Myocyte (in vitro differentiated cells): ENCODE measurements around the gene GALR1. TPM values are rescaled to one million over a fixed set of nuclear protein-coding genes. Genes with fewer than 3 reads are reported as not detected.
"Not testable (repeated sequence)": the region's sequence is repeated elsewhere in the genome, so short reads cannot be mapped to it uniquely, and the experiment has no call there.

Source experiments
- DNase-seq: peaks from one replicate; pipeline ENCODE4 v3.0.0-alpha.2; 2012; ENCODE audit warnings: low read depth
- total RNA-seq: library from RNA; depleted of rRNA; stranded (reverse); fragments of >200 nt; gene quantifications from 2 replicates; pipeline ENCODE4 v1.2.3, GENCODE V29; 2014

The GALR1 gene
- total RNA-seq, 1 donor from 2014 or later = not detected

- DNase-seq = no peak
Observed at GRCh38 chr18:77250926-77251729, 1.5 kb downstream of the GALR1 start.

GRCh38 chr18:77251730-77252050 lies 2.0 kb downstream of the GALR1 start:
- no peak for DNase-seq

- no peak for DNase-seq
Observed at GRCh38 chr18:77254711-77255405, 5.2 kb downstream of the GALR1 start.

GRCh38 chr18:77255426-77256105 lies 5.9 kb downstream of the GALR1 start:
- DNase-seq = no peak

GRCh38 chr18:77262643-77263465 lies 13.2 kb downstream of the GALR1 start:
- DNase-seq = no peak

- no peak for DNase-seq
Observed at GRCh38 chr18:77263466-77263763, 13.8 kb downstream of the GALR1 start.

GRCh38 chr18:77267969-77268368 lies 18.3 kb downstream of the GALR1 start:
- DNase-seq = no peak

GRCh38 chr18:77268456-77268855 lies 18.8 kb downstream of the GALR1 start:
- DNase-seq = no peak

GRCh38 chr18:77271576-77272481 lies 22.2 kb downstream of the GALR1 start:
- DNase-seq = peak; percentile 16

- DNase-seq = not testable (repeated sequence)
Observed at GRCh38 chr18:77290841-77291240, 41.2 kb downstream of the GALR1 start.

- no peak for DNase-seq
Observed at GRCh38 chr18:77298172-77298571, 48.5 kb downstream of the GALR1 start.

GRCh38 chr18:77299706-77300105 lies 50.1 kb downstream of the GALR1 start:
- no peak for DNase-seq

- DNase-seq = no peak
Observed at GRCh38 chr18:77300579-77300978, 50.9 kb downstream of the GALR1 start.

- no peak for DNase-seq
Observed at GRCh38 chr18:77304268-77304667, 54.6 kb downstream of the GALR1 start.

GRCh38 chr18:77305676-77306075 lies 56.0 kb downstream of the GALR1 start:
- no peak for DNase-seq

GRCh38 chr18:77308216-77308615 lies 58.6 kb downstream of the GALR1 start:
- no peak for DNase-seq

- no peak for DNase-seq
Observed at GRCh38 chr18:77314511-77314910, 64.9 kb downstream of the GALR1 start.

- DNase-seq = no peak
Observed at GRCh38 chr18:77314952-77315351, 65.3 kb downstream of the GALR1 start.

- peak; percentile 6 for DNase-seq
Observed at GRCh38 chr18:77316008-77316407, 66.4 kb downstream of the GALR1 start.

- peak; percentile 7 for DNase-seq
Observed at GRCh38 chr18:77316641-77317040, 67.0 kb downstream of the GALR1 start.
